ENCODE measurements around the gene DARS1.

Gene DARS1

DNA sequence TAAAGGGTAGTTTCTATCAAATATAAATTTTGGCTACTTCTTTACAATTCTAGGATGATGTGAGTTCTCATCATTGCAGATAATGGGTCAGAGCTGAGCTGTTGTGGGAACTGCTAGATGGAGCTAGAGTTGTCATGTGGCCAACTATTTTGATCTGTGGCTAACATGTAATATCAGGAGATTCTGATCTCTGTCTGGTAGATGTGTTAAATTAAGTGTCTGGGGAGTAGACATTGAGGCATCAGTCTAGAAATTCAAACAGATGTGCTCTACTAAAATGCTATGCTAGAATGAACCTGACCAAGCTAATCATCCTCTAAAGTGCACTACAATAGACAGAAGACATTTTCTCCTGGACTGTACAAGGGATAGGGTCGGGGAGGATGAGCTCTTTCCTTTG is 30.3 kb upstream of the DARS1 start:
- no peak for DNase-seq (ENCODE audit: low read depth)

DNA sequence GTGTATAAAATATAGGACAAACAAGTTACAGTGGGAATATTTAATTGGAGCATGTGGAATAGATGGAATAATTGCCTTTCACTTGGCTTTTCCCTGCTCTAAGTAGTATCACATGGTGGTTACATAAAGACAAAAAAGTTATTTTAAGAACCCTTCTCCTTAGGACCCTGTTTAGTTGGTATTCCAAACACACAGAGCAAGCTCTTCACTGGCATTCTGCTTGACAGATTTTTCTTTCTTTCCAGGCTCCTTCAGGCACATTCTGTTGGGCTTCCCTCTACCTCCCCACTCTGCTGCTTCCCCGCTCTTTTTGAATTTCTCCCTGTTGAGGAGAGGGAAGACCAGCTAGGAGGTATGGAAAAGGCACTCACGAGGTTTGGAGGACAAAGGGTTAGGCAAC is 29.0 kb upstream of the DARS1 start:
- no peak for DNase-seq (ENCODE audit: low read depth)

DNA sequence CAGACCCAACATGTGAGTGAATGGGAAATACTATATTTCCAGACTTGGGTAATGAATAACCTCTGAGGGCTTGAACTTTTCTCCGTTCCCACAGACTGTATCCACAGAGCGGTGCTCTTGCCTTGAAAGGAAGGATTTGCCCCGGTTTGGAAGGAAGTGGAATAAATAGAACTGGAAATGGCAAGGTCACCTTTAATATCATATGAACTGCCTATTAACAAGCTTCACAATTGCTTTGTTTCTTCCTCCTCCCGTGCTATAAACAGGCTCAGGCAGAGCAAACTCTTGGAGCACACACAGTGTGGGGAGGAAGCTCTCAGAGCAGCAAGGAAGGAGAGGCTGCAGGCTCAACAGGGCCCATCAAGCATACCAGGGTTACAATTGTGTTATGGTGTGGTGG is 28.5 kb upstream of the DARS1 start:
- DNase-seq (ENCODE audit: low read depth): no peak

DNA sequence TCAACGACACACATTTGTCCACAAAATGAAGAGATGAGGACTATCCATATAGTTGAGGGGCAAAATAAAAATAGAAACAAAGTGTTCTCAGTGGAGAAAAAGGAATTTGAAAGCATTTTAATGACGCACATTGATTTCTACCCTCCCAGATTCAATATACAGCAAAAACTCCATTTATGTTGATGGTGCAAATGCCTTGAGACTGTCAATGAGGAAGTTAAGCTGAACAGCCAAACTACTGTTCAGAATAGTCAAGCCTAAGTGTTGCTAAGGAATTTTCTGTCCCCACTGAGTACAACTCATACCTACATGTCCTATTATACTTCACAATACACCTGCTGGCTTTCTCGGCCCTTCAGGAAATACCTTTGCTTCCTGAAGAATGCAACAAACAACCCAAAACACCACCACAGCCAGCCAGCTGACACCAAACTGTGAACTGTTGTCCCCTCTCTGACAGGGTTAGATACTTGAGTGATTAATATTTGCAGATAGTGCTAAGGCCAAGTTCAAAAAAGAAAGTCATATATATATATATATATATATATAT is 27.8 kb upstream of the DARS1 start:
- no peak for DNase-seq (ENCODE audit: low read depth)

DNA sequence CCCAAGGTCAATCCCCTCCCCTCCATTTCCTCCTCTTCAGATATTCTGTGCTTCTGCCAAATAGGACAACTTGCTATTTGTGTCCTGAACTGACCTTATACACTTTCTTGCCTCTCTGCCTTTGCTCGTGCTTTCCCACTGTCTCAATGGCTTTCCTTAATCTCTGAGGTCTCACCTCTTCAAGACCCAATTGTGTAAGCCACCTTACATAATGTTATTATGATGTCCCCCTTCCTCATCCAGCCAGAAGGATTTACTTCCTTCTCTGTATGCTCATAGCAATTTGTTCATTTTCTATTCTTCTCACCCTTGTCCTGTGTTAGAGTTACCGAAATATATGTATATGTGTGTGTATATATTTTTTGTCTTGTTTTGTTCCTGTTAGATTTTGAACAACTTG is 26.9 kb upstream of the DARS1 start:
- DNase-seq (ENCODE audit: low read depth): no peak

DNA sequence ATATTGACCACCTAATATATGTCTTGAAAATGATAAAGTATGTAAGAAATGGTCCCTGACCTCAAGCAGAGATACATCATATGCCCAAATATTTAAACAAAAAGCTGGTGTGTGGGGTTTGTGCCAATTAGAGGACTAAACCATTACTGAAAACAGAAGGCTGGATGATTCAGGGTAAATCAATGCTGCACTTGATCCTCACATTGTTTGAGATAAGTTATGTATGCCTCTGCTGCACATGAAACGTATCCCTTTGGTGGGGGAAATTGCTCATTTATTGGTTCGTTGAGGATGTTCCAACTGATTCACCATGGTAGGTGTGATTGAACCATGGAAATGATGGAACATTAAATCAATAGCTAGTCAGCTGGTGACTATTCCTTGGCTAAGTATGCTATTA is 24.7 kb upstream of the DARS1 start:
- DNase-seq (ENCODE audit: low read depth): peak; percentile 98

DNA sequence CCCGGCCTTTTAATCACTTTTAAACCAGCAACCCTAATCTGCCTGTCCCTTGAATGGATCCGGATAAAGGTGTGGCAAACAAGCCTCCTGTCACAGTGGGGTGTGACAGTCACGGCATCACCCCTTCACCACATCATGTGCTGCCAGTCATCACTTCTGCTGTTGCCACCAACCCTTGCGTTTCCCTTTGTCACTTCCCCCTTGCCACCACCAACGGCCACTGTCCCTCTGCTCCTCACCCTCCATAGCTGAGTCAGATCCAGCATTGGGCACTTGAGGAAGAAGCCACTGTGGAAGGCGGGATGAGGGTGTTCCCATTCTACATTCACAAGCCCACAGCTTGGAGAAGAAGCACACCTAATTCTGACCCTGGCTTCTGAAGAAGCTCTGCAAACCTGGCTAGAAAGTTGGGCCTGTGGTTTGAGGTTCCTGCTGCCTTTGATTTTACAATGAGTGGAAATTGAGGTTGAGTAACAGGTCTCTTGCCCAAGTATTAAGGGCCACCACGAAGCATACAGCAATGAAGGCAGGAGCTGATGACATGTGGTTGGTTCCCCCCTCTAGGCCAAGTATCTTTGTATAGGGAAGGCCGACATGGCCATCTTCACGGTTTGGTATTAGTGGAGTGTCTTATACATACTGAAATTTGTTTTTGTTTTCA is 22.9 kb upstream of the DARS1 start:
- no peak for DNase-seq (ENCODE audit: low read depth)

DNA sequence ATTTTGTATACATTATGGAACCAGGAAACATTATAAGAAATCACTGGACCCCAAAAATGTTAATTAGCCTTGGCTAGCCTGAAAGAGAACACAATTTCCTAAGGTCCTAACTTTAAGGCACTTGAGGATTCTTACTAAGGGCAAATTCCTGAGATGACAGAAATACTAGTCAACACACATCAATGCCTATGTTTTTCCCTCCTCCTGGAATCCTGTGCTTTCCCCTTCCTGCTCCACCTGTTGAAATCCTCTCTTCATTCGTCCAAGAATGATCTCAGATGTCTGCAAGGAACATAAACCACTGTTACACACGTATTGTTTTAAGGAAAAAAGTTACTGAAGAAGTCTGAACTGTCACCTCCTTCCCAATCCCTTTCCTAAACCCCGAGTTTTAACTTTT is 21.2 kb upstream of the DARS1 start:
- peak; percentile 57 for DNase-seq (ENCODE audit: low read depth)

DNA sequence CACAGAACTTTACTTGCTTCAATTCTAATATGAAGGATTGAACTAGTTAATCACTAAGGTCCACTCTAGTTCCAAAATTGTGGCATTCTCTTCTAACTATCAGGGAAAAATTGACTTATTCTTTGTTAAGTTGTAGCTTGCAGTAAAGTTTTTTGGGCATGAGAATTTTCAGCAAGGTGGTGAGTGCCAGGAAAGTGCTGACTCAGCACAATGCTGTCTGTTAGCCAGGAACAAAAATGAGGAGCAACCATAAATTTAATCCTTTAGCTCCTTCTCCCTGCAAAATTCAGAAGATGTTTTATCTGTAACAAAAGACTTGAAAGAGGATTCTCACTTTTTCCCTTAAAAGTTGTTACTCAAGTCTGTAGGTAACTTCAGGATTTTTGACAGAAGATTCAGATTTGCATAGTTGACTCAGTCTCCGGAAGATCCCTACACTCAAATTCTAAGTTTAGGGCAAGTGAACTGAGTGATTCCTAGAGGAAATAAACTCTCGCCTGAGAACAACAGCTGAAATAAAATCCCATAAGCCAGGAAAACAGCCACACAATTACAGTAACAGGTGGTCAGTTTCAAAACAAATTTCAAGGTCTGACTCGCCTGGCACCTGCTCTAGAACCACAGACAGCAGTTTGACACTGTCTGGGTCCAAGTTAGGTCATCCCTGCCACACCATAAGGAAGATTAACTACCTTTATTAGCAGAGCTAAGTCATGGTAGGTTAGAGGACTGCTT is 20.2 kb upstream of the DARS1 start:
- DNase-seq (ENCODE audit: low read depth): no peak

DNA sequence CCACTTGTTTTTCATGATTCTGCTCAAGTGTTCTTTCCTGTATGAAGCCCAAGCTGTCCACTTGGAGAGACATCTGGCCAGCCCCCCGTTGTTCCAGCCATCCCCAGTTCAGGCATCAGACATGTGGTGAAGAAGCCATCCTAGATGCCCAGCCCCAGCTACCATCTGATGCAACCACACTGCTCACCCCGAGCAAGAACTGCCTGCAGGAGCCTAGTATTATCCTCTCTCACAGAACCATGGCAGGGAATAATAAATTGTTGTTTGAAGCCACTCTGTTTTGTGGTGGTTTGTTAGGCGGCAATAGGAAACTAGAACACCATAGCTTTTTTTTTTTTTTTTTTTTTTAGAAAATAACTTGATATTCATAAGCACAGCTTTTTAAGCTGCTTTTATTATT is 19.5 kb upstream of the DARS1 start:
- DNase-seq (ENCODE audit: low read depth): no peak

DNA sequence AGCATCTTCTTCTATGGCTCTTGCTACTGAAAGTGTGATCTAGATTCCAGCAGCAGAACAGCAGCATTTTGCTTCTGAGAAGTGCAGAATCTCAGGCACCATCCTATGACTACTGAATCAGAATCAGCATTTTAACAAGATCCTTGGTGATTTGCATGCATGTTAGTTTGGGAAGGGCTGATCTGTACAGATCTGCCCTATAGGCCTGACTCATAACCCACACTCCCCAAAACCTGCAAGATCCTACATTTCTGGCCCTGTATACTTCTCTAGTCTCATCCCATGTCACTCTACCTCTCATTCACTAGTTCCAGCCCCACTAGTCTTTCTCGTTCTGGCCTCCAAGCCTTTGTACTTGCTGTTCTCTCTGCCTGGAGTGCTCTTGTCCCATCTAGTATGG is 15.7 kb upstream of the DARS1 start:
- no peak for DNase-seq (ENCODE audit: low read depth)

DNA sequence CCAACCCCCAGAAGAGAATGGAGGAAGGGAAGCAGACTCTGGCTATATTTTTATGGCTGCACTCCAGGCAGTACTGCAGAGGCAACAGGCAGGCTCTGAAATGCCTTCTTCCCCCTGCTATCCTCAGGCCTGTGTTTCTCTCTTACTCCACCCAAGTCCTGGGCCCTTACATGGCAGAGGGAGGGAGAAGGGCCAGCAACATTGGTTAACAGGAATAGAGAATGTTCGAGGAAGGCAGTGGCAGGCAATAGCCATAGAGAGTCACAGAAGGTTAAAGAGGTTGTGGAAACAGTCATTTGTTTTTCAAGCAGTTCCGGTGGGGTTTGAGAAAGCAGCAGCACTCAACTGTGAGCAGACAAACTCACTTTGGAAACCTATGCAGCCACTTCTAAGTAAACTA is 15.1 kb upstream of the DARS1 start:
- DNase-seq (ENCODE audit: low read depth): no peak

DNA sequence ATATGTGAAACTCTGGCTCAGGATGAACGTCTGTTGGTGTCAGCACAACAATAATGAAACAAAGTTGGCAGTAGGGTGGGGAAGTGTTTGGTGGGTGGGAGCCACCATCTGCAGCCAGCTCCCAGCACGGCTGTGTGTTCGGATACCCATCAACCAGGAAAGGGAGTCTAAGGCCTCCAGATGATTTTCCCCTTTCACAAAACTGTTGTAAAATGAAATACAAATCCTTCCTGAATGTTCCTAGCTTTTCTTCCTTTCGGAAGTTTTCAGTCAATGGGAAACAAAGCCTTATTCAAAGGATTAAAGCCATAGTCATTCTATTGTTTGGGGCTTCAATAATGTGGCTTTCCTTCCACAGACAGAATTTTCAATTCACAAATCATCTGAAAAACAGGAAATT is 14.5 kb upstream of the DARS1 start:
- DNase-seq (ENCODE audit: low read depth): no peak

DNA sequence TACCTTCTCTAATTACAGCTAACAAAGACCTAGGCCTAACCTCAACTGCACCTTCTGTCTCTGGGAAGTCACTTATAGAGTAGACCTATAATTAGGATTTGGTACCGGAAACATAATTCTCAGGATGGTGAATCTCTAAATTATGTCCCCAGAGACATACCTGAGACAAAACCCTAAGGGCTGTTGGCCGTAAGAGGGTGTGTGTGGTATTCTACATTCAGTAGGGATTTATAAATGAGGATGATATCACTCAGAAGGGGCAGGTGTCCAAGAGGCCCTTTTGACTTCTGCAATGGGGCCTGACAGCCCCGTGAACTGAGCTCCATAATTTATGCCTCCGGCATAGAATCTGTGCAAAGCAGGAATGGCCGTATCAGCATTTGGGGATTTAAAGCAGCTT is 13.5 kb upstream of the DARS1 start:
- no peak for DNase-seq (ENCODE audit: low read depth)

DNA sequence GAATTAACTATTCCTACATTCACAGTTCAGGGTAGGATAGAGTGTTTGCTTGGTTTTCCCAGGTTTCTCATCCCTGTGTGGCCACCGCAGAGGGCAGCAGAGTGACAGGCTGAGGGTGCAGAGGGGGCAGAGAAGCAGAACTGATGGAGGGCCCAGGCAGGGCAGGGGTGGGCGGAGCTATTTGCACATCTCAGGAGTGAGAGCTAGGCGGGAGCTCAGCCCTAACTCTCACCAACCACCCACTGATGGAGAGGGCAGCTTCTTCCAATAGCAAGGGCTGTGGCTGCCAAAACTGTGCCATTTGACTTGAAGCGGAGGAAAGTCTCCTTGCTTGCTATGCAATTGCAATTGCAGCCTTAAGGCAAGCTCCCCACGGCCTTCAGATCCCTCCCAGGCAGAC is 12.0 kb upstream of the DARS1 start:
- DNase-seq (ENCODE audit: low read depth): no peak

DNA sequence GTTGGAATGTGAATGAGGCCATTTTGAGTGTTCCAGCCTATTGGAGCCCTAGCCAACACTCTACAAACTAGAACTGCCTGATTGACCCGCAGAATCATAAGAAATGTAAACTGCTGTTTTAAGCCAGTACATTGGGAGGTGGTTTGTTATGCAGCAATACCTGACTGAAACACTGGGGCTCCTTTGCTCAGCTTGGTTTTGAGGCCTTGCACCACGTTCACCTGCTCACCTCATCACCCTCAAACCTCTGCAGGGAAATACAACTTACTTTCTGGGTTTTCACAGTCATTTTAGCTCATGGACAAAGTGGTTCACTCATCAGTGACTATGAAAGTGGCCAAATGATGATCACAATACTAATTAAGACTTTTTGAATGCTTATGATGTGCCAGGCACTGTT is 10.9 kb upstream of the DARS1 start:
- no peak for DNase-seq (ENCODE audit: low read depth)

DNA sequence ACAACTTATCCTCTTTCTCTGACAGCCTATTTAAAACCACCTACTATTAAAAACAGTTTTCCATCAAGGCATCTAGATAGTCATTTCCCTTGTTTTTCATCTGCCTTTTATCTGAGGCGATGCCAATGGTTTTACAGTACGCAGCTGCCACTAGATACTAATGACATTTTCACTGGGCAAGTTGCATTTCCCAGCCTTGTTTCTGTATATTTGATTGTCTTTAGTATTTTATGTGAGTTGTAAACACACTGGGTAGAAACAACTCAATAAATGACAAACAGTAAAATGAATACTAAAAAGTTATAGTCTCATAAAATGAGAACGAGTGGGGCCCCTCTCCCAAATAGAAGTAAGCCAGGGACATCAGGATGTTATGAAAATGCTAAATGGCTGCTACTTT is 8.9 kb upstream of the DARS1 start:
- DNase-seq (ENCODE audit: low read depth): no peak

DNA sequence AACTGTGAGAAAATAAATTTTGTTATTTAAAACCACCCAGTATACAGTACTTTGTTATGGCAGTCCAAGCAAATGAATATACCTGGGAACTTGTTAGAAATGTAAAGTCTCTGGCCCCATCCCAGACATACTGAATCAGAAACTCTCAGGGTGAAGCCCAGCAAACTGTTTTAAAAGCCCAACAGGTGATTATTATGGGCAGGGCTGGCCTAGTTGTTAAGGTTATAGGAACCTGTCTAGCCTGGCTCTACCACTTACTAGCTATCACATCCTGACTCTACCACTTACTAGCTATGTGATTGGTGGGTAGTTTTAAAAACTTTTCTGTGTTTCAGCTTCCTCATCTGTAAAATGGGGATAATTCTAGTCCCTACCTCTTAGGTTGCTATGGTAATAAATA is 8.0 kb upstream of the DARS1 start:
- no peak for DNase-seq (ENCODE audit: low read depth)

DNA sequence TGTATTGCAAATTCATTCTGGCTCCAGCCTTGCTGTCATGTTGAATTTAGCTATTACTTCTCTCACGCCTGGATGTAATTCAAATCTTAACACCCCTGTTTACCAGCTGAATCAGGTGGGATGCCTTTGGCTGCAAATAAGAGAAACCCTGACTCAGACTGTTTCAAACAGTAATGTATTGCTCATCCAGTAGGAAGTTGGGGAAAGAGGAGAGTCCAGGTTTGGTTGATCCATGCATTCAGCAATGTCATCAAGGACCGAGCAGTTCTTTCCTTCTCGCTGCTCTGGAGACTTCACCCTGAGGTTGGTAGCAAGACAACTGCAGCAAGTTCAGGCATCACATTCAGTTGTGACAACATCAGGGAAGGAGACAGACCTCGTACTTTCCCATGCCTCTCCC is 6.4 kb upstream of the DARS1 start:
- DNase-seq (ENCODE audit: low read depth): no peak

DNA sequence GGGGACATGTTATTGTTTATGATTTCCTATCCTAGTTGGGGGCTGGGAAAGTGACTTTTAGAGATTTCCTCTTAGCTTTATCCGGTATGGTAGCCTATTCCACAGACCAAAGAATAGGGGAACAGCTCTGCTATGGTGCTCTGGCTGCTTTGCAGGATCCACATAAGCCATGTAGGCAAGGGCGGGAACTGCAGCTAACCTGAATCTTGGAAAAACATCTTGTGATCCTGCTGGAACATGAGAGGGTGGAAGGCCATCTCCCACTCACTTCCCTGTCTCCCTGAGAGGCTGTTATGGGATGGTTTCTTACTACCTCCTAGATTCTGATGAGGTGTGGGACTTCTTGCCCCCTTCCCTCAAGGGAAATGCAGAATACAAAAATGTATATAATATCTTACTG is 2.0 kb upstream of the DARS1 start:
- DNase-seq (ENCODE audit: low read depth): no peak

DNA sequence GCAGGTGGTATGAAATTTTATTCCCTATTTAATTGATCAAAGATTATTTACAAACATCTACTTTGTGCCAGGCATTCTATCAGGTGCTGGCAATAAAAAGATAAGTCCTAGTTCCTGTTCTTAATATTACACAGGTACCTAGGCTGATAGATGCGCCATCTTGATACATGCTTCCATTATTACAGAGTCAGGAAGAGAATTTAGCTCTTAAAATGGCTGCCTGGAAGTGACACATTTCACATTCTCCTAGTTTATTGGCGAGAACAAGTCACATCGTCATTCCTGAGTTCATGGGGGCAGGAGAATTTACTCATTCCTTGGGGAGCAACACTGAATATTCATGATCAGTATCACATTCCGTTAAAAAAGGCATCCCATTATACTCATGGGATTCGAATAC is 1.1 kb upstream of the DARS1 start:
- DNase-seq (ENCODE audit: low read depth): no peak

DNA sequence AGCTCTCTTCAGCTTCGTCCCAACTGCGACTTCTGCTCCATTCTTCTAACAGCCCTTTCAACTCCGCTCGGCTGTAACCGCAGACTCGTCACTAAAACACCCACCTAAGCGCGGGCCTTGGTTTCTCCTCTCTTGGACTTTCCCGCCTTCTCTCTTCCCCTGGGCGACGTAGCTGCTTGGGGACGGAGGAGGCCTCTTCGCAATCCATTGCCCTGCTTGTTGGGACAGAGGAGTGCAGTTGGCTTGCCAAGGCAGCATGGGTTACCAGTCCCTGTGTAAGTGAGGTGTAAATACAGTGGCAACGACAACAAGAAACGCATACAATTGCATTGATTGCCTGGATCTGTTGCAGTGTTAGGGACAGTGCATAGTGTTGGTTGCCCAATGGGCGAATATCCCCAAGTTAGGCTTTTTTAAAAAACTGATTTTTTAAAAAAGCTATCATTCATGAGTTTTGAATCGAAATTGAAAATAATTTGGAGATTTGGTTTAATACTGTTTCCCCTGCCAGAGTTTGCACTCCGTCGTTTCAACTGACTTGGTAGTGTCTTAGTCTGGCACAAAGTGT is 484 bp upstream of the DARS1 start:
- DNase-seq (ENCODE audit: low read depth): no peak

DNA sequence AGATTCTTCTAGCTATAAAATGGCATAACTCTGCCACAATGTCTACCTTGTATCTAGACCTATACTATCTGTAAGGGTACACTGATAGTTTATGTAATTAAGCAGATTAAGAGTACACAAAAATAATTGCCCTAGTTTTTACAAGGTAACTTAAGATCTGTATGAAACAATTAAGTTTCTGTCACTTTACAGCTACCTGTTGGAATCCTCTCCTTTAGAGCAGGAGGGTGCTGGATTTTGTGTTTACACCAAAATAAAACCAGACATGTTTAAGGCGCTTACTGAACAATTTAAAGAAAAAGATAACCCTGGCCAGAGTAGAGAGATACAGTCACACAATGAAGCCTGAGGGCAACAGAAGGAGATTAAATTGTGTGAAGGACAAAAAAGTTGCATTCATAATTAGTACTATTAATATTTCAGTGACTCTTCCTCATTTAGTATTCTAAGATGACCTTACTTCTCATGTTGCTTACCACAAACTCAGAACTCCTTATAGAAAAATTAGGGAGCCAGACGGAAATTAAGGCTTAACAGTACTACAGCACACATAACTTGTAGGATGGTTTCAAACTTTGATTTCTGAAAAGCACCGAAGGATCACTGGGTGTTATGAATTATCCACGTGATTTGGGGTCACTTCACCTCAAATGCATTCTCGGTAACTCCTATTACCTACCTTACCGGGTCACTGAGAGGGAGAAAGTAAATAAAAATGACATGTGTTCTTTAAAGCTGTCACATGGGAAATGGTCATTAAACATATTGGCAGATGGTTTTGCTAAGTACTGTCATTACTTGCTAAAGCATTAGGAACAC is 1.0 kb downstream of the DARS1 start:
- no peak for DNase-seq (ENCODE audit: low read depth)

Data from HS-5 (cell line).